ENCODE measurements around the gene NTRK3.

DNA sequence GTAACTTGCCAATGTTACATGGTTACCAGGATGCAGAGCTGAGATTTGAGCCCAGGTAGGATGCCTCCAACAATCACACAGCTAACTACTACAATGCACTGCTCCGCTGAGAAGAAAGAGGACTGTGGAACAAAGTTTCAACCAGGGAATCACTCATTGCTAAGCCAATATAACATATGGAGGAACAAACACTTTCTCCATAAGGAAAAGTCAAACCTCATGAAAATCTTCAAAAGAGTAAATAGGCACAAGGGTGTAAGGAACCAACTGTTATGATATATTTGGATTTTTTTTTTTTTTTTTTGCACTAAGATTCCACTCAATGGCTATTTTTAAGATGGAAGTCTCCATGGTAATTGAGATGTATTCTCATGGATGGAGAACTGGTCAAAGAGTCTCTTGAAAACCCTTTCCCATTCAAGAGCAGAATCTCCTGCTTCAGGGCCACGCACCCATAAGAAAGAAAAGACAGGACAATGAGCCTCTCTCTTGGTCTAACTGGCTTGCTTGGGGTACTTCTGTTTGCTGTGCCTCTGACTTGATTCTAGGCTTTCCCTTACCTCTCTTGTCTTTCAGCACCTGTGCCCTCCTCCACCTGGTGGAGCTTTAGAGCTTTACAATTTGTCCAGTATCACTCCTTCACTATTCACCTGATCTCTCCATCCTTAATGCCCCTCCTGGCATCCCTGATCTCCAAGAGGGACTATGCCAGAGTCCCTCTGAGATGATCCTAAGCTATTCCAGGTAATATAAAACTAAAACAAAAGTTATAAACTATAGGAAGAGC is 252.8 kb downstream of the NTRK3 start:
- TF ChIP-seq, protein P1, sequence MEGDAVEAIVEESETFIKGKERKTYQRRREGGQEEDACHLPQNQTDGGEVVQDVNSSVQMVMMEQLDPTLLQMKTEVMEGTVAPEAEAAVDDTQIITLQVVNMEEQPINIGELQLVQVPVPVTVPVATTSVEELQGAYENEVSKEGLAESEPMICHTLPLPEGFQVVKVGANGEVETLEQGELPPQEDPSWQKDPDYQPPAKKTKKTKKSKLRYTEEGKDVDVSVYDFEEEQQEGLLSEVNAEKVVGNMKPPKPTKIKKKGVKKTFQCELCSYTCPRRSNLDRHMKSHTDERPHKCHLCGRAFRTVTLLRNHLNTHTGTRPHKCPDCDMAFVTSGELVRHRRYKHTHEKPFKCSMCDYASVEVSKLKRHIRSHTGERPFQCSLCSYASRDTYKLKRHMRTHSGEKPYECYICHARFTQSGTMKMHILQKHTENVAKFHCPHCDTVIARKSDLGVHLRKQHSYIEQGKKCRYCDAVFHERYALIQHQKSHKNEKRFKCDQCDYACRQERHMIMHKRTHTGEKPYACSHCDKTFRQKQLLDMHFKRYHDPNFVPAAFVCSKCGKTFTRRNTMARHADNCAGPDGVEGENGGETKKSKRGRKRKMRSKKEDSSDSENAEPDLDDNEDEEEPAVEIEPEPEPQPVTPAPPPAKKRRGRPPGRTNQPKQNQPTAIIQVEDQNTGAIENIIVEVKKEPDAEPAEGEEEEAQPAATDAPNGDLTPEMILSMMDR (IDR thresholded peaks at IDR 0.05), result peak in 1 of 6 experiments; percentile 22
- TF ChIP-seq POLR2A (IDR thresholded peaks at IDR 0.05), result no peak
